DMS153 (cell line): ENCODE measurements around the gene DARS2.
"Not testable (repeated sequence)": the region's sequence is repeated elsewhere in the genome, so short reads cannot be mapped to it uniquely, and the experiment has no call there.

Experiments
- DNase-seq: peaks from one replicate; lab custom pipeline; 2025; lab: John Stamatoyannopoulos, UW

DARS2 gene

GRCh38 chr1:173862146-173862768, 37.8 kb downstream of the DARS2 start:
- DNase-seq = not testable (repeated sequence)

GRCh38 chr1:173862769-173863223, 38.3 kb downstream of the DARS2 start:
- DNase-seq = no peak

- DNase-seq = no peak
Measured at GRCh38 chr1:173863224-173864161, 39.0 kb downstream of the DARS2 start.

GRCh38 chr1:173864179-173864867, 39.9 kb downstream of the DARS2 start:
- DNase-seq = no peak

- DNase-seq = no peak
Measured at GRCh38 chr1:173865468-173866164, 41.1 kb downstream of the DARS2 start.

- no peak for DNase-seq
Measured at GRCh38 chr1:173866413-173867115, 42.1 kb downstream of the DARS2 start.

GRCh38 chr1:173867141-173867752, 42.8 kb downstream of the DARS2 start:
- DNase-seq = no peak

- DNase-seq = peak; percentile 100
Measured at GRCh38 chr1:173867753-173868265, 43.3 kb downstream of the DARS2 start, which contains the start of gene GAS5. Gene GAS5 (minus strand): TSS chr1:173867989.

- peak; percentile 88 for DNase-seq
Measured at GRCh38 chr1:173868266-173869020, 44.0 kb downstream of the DARS2 start, which contains the start of gene ZBTB37. Gene ZBTB37 (plus strand): TSS chr1:173868380. CDS start chr1:173870226, 1,846 bp downstream.

- DNase-seq = no peak
Measured at GRCh38 chr1:173869021-173869359, 44.5 kb downstream of the DARS2 start.

GRCh38 chr1:173870252-173871075, 46.0 kb downstream of the DARS2 start:
- peak; percentile 18 for DNase-seq

GRCh38 chr1:173871091-173871490, 46.6 kb downstream of the DARS2 start:
- DNase-seq = no peak

GRCh38 chr1:173871500-173871899, 47.0 kb downstream of the DARS2 start:
- no peak for DNase-seq

- DNase-seq = no peak
Measured at GRCh38 chr1:173876732-173877131, 52.3 kb downstream of the DARS2 start.

- DNase-seq = no peak
Measured at GRCh38 chr1:173878251-173878650, 53.8 kb downstream of the DARS2 start.

GRCh38 chr1:173881117-173881516, 56.6 kb downstream of the DARS2 start:
- not testable (repeated sequence) for DNase-seq

GRCh38 chr1:173884701-173885100, 60.2 kb downstream of the DARS2 start:
- DNase-seq = no peak

- no peak for DNase-seq
Measured at GRCh38 chr1:173886746-173887611, 62.5 kb downstream of the DARS2 start.
